Measurements from ENCODE around the gene VAMP5.

Gene VAMP5

GRCh38 chr2:85621338-85621737 lies 37.1 kb downstream of the VAMP5 start:
- DNase-seq: no peak
- Histone ChIP-seq H3K4me1 (no peaks in the 10 kb centered on the region), H3K27me3 (no peaks in the 10 kb centered on the region), H3K4me3 (ENCODE audit: low read depth, low read length) (no peak overlapping the region), H3K9me3 (no peaks in the 10 kb centered on the region), H3K36me3 (peaks cover 32% of the 10 kb centered on the region)
- TF ChIP-seq, protein P1, sequence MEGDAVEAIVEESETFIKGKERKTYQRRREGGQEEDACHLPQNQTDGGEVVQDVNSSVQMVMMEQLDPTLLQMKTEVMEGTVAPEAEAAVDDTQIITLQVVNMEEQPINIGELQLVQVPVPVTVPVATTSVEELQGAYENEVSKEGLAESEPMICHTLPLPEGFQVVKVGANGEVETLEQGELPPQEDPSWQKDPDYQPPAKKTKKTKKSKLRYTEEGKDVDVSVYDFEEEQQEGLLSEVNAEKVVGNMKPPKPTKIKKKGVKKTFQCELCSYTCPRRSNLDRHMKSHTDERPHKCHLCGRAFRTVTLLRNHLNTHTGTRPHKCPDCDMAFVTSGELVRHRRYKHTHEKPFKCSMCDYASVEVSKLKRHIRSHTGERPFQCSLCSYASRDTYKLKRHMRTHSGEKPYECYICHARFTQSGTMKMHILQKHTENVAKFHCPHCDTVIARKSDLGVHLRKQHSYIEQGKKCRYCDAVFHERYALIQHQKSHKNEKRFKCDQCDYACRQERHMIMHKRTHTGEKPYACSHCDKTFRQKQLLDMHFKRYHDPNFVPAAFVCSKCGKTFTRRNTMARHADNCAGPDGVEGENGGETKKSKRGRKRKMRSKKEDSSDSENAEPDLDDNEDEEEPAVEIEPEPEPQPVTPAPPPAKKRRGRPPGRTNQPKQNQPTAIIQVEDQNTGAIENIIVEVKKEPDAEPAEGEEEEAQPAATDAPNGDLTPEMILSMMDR (IDR thresholded peaks at IDR 0.05; ENCODE audit: low read depth, low read length): no peak

DNA sequence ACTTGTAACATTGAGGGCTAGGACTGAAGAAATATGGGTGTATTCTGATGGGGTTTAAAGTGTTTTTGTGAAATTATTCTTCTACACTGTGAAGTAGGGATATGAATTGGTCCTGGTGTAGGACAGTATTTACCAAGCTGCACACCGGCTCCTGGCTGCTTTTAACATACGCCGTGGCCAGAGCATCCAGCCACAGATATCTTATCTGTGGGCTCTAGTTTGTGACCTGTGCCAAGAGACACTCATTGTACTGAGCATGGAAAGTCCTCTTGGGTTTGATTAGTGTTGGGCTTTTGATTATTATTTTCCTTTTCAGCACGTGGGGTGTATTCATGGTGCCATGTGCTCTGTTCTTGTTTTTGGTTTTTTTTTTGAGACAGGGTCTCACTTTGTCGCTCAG lies 39.8 kb downstream of the VAMP5 start:
- no peak for DNase-seq
- Histone ChIP-seq H3K4me1 (no peaks in the 10 kb centered on the region), H3K9me3 (no peaks in the 10 kb centered on the region), H3K36me3 (peaks cover 36% of the 10 kb centered on the region), H3K4me3 (ENCODE audit: low read depth, low read length) (no peak overlapping the region), H3K27me3 (no peaks in the 10 kb centered on the region)
- TF ChIP-seq, protein P1 (IDR thresholded peaks at IDR 0.05; ENCODE audit: low read depth, low read length): no peak

- Histone ChIP-seq H3K9me3 (no peaks in the 10 kb centered on the region), H3K36me3 (peaks cover 32% of the 10 kb centered on the region), H3K4me3 (ENCODE audit: low read depth, low read length) (no peak overlapping the region), H3K4me1 (no peaks in the 10 kb centered on the region), H3K27me3 (no peaks in the 10 kb centered on the region)
- TF ChIP-seq, protein P1 (IDR thresholded peaks at IDR 0.05; ENCODE audit: low read depth, low read length): no peak
- no peak for DNase-seq
Measured at GRCh38 chr2:85628658-85629057, 44.4 kb downstream of the VAMP5 start.

- Histone ChIP-seq H3K9me3 (no peaks in the 10 kb centered on the region), H3K36me3 (peaks cover 20% of the 10 kb centered on the region), H3K4me1 (no peaks in the 10 kb centered on the region), H3K27me3 (no peaks in the 10 kb centered on the region), H3K4me3 (ENCODE audit: low read depth, low read length) (no peak overlapping the region)
- no peak for DNase-seq
- TF ChIP-seq, protein P1 (IDR thresholded peaks at IDR 0.05; ENCODE audit: low read depth, low read length): no peak
Measured at GRCh38 chr2:85631316-85631715, 47.1 kb downstream of the VAMP5 start.

GRCh38 chr2:85635011-85635410 lies 50.8 kb downstream of the VAMP5 start:
- H3K9me3 ChIP-seq: no peaks in the 10 kb centered on the region
- no peaks in the 10 kb centered on the region for H3K27me3 ChIP-seq
- DNase-seq: no peak
- H3K4me3 ChIP-seq (ENCODE audit: low read depth, low read length): no peak overlapping the region
- peaks cover 43% of the 10 kb centered on the region for H3K36me3 ChIP-seq
- H3K4me1 ChIP-seq: no peaks in the 10 kb centered on the region
- TF ChIP-seq, protein P1 (IDR thresholded peaks at IDR 0.05; ENCODE audit: low read depth, low read length): no peak

- no peaks in the 10 kb centered on the region for H3K27me3 ChIP-seq
- peaks cover 44% of the 10 kb centered on the region for H3K36me3 ChIP-seq
- no peak for DNase-seq
- TF ChIP-seq, protein P1 (IDR thresholded peaks at IDR 0.05; ENCODE audit: low read depth, low read length): no peak
- H3K4me3 ChIP-seq (ENCODE audit: low read depth, low read length): no peak overlapping the region
- no peaks in the 10 kb centered on the region for H3K9me3 ChIP-seq
- H3K4me1 ChIP-seq: no peaks in the 10 kb centered on the region
Measured at GRCh38 chr2:85635636-85636035, 51.4 kb downstream of the VAMP5 start.

All from BE2C (cell line).